GM18868 (cell line): ENCODE results near the gene CLIC5.
A peak's percentile ranks its signal among the peaks of the same experiment; 100 is the strongest.
"Not testable (repeated sequence)": the region's sequence is repeated elsewhere in the genome, so short reads cannot be mapped to it uniquely, and the experiment has no call there.

ENCODE experiments used
- ATAC-seq: cut with Tn5 transposase; IDR thresholded peaks from one replicate; pipeline ENCODE4 v1.9.1; 2021; ENCODE audit warnings: mild to moderate bottlenecking, moderate library complexity; ENCODE audit not compliant: unreplicated experiment

The CLIC5 gene

DNA sequence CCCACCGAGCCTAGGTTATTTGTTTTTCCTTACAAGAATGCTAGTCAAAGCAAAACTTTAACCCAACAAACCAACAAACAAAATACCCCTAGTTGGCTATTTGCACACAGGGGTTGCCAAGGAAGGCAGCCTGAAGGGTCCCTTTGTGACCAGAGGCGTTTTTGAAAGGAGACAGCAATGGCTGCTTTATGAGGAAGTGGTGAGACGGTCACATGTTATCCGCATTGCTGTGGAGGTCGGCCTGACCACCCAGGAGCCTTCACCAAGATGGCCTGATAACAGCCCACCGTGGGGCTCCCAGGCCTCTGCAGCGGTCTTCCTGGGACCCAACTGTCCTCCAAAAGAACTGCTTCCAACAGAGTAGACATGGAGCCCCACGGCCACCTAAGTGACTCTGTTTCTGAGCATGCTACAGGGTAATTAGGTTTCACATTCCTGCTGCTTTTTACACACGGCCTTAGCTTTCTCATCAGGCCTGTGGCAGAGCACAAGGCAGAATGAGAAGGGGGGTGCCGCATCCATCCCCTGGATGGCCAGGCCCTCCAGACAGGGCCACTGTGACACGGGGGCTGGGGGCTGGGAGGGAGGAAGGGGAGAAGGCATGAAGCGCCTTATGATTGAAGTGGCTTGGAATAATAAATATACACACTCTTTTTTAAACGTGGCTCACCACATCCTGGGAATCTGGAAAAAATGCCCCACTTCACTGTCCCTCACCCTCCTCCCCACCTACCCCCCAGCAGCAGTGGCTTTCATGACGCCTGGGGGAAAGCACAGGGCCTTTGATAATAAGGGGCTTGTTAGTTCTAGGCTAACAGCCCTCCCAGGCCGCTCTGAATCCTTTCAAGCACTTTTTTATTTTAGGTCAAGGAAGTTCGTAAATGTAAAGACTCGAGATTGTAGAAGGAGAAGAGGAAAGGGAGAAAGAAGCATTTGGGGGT lies 86.0 kb downstream of the CLIC5 start:
- ATAC-seq: no peak

DNA sequence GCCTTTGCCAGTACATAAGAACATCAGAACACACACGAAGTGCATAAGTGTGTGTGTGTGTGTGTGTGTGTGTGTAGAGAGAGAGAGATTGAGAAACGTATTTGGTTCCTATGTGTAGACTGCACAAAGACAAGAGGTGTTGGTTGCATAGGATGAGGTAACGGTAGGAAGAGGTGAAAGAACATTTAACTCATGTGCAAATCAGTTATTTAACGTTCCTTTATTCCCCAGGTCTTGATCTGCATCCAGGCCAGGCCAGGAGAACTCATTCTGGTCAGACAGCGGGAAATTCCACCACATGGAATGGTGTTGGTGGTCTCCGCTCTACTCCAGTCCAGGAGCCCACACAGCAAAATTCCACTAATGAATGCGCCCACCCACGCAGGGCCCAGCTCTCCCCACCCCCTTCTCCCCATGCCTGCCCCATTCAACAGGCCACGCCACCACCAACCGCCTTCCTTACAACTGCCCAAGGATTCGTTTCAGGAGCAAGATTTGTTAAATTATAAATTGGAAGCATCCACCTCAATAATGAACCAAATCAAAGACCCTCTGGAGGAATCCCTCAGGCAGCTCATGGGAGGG lies 86.8 kb downstream of the CLIC5 start:
- ATAC-seq: no peak

DNA sequence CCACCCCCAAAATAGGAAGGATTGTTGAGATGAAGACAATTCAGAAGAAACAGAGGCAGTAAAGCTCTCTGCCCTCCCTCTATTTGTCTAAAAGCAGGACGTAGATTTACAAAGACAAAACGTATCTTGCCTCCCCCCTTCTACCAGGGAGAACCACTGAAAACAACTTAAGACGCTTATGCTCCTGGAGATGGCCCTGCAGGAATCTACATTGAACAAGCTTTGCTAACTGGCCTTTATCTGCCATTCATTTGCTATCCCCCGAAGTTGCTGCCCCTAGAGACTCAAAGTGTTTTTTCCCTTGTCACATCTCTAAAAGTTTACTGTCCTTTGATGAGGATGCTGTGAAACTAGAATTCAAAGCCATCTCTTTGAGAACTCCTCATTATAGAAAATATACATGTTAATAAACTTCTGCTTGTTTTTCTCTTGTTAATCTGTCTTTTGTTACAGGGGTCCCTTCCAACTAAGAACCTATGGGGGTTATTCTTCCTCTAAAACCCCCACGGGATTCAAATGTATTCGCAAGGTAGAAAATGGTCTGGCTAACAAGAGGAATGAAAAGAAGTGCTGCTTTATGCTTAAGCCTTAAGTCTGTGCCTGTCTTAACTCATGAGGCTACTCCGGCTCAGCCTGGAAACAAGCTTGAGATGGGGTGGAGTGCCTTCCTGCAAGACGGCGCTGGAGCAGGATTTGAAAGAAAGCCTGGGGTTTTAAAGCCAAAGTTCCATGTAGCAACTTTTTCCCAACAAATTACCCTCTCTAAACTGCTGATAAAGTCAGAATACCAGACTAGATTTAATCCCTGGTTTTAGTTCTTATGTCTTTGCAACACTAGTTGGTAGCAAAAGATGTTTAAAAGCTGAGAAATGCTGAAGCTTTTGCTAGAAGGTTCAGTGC lies 88.0 kb downstream of the CLIC5 start:
- no peak for ATAC-seq

DNA sequence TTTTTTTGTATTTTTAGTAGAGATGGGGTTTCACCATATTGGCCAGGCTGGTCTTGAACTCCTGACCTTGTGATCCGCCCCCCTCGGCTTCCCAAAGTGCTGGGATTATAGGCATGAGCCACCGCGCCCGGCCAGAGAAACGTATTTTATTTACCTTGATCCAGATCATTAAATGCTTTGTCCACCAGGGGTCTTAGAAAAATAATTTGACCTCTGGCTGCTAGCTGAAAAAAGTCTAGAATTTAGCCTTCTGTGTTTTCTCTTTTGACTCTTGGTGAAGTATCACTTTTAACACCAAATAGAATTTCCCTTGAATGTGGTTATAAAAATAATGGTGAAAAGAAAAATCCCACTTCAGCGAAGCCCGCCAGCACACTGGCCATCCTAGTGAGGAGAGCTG lies 89.2 kb downstream of the CLIC5 start:
- not testable (repeated sequence) for ATAC-seq

DNA sequence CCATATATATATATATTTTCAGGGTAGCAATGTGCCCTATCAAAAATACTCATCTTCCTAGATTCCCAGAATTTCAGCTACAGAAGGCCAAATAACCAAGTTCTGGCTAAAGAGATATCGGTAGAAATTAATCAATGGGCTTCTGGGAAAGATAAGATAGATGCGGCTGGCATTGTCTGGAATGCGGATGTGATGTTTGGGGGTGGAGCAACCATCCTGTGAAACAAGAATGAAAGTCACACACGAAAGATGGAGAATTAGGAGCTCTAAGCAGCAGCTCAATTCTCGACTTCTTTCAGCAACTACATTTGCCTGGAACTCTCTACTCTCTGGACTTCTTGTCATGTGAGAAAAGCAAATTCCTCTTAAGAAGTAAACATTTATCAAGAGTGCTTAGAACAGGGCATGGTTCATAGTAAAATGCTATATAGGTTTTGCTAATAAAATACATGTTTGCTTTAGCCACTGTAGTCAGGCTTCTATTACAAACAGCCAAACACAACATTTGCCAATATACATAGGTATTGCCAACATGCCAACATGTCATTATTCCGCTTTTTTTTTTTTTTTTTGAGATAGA lies 90.8 kb downstream of the CLIC5 start:
- ATAC-seq: no peak

DNA sequence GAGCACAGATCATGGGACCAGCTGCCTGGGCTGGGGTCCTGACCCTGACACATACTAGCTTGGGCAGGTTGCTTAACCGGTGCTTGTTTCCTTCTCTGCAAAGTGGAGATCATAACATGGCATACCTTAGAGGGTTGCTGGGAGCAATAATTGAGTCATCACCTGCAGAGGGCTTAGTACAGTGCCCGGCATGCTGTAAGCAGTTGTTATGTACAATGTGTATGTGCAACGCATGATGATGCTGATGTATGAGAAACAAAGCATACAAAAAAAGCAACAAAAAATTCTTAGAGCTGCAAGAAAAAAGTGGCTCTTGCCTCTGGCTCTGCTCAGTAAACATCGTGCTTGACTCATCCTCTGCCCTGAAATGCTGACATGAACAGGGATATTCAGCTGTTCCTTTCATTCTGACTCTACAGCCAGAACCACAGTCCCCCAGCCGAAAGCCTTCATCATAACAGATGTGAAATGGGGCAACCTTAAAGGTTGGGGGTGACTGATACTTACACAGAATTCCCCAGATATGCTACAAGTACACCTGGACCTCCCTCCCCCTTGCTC lies 91.7 kb downstream of the CLIC5 start:
- ATAC-seq: peak; percentile 69

DNA sequence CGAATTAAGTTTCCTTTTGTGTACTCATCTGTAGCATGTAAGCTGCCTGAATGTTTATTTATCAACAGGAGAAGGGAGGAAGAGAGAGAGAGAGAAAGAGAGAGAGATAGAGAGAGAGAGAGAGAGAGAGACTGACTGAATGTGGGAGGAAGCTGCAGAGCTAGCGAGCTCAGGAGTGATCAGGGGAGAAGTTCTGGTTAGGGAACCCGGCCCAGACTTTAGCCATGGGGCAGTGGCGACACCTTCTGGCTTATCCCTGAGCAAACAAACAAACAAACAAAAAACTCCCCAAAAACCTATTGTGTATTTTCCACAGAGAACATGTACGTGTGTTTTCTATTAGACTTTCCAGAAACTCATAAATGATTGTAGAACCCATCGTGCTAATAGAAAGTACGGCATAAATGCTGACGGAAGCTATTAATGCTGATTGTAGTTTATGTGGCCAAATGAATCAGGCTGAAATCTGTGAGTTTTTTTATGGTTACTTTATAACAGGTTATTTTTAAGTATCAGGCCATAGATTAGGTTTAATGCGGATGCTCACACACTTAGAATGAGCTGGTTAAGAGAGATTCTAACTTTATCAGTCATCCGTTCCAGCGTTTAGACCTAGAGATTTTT lies 92.8 kb downstream of the CLIC5 start:
- ATAC-seq: no peak

DNA sequence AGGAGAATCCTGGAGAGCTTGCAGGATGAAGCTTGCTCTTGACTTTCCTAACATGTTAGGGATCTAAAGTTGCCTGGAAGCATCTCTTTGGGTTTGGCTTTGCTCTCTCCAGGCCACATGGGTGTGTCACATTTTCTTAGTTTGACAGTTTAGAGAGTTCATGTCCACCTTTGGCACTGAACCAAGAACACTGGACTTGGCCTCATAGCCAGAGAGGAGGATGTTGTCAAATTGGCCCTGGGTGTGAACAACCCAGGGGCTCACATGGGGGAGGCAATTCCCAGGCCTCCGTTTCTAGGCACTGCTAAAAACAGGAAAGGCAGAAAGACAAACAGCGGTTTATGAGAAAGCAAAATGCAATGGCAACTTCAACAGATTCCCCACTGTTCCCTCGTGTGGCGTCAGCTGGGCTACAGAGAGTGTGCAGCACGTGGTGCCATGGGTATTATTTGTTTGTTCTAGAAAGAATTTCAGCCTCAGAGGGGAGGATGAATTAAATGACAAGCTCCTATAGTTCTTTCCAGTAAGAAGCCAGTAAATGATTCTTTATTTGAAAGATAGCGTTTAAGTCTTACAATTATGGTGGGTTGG lies 93.9 kb downstream of the CLIC5 start:
- no peak for ATAC-seq

DNA sequence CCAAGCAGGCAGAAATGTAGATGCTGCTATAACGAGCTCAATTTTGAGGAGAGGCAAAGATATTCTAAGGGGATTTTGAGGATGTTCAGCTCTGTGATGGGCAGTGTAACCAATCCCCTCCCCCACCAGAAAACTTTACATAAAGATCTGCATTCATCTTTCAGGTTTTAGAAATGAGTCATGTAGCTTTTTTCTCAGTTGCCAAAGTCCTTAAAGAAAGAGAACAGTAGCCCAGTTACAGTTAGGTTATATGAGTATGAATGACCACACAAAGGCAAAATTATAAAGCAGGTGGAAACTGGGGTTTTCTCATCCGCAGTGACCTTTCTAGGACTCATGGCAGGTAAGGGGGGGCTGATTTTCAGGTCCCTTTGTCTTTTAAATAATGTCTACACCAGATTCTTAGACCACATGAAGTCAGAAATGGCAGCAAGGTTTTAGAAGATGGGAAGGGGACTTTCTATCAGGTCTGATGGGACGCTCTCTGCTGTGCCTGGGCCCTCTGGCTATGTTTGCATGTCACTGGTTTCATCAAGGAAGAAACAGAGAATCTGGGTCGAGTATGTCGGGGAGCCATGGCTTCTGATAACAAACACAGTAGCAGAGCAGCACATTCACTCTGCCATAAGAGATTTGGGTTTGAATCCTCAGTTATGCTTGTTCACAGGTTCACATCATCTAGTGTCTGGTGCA lies 94.7 kb downstream of the CLIC5 start:
- ATAC-seq: peak; percentile 63

DNA sequence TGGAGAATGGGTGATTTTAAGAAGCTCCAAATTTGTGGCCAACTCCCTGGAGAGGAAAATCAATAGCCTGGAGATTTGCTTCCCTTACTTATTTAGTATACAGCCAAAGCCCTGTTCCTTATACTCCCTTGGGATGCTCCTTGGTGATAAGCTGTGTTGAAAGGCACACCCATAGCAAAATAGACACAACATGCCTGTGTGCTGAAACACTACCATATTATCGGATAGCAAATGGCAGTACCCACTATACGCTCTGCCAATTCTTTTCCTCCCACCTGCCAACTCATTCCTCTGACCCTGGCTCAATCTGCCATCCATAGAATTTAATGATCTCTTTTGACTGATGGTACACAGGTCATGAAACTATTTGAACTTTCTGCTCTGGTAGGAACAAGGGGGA lies 98.2 kb downstream of the CLIC5 start:
- no peak for ATAC-seq

DNA sequence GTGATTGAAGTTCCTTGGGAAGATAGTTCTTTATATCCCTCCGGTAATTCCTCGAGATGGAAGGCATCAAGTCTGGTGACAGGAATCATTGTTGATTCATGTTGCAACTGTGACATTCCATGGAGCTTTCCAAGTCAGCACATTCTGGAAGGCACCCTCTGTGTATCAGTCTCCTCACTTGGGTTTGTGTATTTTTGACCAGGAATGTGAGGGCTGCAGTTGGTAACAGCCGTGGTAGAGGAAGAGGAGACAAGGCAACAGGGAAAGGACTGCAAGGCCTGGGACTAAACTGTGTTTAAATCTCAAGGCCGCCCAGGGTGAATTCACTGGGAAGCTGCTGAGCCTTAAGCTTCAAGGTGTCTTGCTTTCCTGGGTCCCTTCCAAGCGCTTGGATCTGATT lies 99.0 kb downstream of the CLIC5 start:
- no peak for ATAC-seq

DNA sequence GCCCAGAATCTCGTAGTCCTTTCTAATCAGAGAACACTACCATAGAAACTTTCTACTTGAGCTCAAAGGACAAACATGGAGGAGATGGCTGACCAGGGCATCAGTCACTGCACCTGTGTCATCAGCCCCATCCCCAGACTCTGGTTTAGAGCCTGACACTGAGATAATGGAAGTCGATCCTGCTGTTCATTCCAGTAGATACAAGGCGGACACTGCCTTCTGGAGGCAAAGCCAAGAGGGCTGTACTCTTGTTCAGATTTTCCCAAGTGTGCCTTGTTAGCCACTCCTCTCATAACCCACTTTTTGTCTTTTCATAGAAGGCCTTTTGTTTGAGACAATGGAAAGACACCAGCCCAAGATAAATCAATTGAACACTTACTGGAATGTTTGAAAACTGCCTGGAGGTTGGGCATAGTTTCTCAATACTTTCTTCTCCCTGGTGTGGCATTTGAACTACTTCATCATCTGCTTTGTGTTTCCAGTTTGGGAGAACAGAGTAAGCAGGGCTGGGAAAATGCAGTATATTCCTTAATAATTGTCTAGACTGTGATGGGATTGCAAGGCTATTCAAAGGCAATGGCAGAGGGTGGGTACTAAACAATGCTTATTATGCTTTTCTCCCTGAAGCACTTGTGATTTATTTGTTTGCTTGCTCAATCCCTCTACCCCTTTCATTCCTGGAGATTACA lies 99.7 kb downstream of the CLIC5 start:
- ATAC-seq: no peak

DNA sequence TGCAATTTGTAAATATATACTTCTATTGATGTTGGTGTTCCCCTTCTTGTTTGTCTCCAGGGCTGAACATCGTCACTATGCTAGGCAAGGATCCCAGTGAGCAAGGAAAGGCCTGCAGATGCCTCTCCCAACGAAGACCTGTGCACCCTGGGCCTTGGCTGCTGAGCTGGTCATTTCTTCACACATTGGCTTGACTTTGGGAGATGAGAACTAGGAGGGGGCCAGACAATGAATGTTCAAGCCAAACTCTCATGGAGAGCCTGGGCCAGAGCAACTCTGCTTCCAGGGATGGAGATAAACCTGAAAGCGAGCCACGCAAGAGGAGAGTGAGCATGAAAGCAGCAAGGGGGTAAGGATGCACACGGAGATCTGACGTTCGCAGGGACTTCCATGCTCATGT lies 104.0 kb downstream of the CLIC5 start:
- no peak for ATAC-seq

DNA sequence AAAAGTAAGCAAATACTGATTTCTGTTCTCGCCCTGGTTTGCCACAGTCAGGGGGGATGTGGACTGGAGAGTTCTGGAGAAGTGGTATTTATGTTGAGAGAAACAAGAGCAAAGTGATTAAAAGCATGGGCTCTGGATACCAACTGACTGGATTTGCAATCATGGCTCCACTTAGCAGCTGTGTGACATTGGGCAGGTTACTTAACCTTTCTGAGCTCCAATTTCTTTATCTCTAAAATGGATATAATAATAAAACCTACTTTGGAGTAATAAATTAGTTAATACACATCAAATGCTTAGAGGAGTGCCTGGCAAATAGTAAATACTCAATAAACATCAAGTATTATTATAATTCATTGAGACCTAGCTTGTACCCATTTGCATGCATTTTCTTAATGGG lies 111.7 kb downstream of the CLIC5 start:
- ATAC-seq: no peak

DNA sequence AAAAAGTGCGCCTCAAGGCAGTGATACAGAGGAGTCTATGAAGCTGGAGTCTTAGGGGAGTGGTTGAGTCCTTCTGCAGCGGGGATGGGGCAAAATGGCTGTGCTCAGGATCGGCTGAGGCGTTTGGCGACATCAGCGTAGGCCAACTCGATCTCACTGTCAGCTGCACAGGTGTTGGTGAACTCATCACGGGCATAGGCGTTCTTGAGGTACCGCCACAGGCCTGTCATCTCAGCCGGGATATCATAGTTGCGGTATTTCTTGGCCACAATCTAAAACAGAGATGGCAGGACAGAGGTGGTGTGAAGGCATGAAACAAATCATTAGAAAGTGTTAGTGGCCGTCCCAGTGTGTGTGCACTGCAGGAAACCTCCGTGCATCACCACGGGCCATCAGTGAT lies 112.7 kb downstream of the CLIC5 start:
- no peak for ATAC-seq

DNA sequence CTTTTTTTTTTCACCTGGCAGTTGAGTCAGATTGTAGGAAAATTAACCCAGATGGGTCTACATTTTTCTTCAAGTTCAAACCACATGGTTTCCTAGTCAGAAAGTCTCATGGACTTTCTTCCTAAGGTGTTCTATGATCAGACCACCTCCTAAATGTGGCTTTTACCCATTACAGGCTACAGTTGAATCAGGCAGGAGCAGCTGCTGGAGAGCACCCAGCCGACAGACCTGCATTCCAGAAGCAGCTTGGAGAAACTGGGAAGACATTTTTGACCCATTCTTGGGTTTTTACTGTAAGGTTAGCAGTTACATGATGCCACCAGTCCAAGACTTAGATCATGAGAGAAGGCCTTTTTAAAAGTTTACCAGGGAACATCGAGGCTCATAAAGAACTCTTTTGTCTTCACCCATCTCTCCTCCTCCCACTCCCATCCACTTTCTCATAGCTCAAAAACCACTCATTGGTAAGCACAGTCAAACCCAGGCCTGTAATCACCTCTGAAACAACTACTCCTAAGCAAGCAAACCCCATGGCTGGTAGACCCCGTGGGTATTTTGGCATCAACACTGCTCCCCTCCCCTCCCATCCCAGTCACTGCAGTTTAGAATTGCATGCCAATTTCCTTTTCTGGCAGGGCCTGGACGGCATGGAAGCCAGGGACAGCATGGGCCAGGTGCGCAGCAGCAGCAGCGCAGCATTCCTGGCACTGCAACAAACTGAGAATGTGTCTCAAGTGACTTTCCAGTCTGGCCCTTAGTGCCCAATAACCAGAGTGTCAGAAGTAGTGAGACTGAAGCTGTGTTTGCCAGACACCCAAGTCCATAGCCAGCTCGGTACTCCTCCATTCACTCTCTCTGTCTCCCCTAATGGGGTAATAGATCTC lies 113.7 kb downstream of the CLIC5 start:
- no peak for ATAC-seq

DNA sequence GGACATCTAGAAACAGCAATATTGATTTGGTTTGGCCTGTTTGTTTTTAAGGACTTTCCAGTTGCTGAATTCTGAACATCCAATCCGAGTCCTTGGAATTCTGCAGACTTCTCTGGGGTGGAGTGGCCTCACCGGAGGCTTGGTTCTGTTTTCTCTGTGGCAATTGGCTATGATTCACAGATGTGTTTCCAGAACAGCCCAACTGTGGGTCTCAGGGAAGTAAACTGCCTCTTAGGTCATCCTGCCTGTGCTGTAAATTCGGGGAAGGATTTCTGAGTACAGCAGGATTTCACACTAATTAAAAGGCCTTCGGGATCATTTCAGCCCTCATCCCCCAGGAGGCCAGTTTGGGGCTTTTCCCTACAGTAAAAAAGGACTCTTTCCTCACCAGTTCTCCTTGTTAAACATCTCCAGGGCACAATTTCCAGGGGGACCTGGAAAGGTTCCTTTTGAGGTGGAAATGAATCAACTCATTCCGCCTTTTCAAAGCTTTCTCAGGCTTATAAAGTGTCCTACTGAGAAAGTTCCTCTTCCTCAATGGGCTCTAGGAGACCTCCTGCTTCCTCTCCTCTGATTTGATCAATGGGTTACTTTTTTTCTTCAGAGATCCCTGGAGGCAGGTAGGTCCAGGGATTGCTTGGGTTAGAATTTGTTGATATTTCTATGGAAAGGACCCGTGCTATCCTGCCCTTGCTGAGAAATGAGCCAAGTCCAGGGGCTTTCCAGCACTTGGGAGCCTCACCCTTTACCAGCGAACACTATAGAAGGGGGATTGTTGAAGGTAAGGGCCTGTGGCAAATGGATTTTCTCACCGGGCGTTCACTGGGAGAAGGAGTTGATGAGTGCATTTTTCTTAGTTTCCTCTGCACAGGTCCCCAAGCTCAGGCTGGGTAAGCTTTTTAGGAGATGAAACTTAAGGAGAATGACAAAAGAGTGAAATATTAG lies 114.6 kb downstream of the CLIC5 start:
- ATAC-seq: no peak
